NCI-H2171 treated with DMSO at 0.1 percent for 48 hours (cell line): Measurements from ENCODE around the gene CYP11A1.

Source experiments
- DNase-seq: peaks from one replicate; lab custom pipeline; 2025; lab: John Stamatoyannopoulos, UW

CYP11A1 gene

DNA sequence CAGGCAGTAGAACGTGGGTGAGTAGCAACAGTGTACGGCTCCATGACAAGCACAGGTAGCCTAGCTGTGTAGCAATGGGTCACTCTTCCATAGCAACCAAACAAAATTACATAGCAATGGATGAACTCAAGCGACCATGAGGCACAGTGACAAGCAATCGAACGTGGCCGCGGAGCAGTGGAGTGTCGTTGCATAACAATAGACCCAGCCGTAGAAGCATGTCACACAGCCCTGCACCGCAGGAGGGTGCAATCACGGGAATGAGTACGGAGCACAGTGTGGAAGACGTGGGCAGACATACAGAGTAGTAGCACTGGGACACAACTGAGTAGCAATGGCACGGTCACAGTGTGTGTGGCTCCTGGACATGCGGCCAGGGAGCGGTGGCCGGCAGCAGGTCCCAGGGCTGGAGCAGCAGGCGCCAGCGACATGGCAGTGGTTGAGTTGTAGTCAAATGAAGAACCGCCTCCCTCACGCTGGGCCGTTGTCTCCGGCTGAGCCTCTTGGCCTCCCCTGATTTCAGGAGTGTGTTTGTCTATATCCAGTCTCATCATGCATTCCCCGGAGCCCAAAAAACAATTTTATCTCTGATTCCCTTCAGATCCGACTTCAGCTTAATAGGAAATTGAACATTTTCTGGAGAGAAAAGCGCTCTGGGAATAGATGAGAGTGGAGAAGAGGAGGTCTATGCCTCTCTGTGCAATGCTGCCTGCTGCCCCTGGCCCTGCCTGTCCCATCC lies 67.2 kb downstream of the CYP11A1 start:
- no peak for DNase-seq

DNA sequence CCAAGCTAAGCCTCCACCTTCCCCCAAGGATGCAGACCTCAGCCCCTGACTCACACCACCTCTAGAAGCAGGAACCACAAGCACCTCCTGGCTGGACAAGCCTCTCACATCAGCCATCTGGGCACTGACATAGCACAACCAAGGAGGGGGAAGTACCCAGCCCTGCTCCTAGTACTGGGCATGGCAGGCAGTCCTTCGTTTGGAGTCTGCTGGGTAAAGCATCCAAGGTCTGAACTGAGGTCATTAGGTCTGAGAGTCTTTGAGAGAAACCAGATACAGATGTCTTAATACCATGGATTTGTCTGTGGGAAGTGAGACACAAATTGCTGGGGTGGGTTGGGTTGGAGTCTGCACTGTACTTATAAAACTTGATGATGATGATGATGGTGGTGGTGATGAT lies 69.6 kb downstream of the CYP11A1 start:
- DNase-seq: no peak

DNA sequence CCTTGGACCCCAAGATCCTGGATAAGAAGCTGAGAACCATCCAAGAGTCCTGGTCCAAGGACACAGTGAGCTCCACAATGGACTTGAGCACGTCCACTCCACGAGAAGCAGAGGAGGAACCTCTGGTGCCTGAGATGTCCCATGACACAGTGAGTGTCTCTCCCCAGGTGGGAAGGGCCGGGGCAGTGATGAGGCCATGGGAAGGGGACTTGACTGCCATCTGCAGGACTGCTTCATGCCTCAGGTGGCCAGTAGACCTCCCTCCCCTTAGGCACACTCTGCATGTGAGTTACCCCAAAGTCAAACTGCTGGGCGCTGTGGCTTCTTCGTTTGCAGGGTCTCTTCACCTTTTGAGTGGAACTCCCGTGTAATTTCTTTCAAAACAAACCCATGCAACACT lies 71.6 kb downstream of the CYP11A1 start:
- DNase-seq: no peak

DNA sequence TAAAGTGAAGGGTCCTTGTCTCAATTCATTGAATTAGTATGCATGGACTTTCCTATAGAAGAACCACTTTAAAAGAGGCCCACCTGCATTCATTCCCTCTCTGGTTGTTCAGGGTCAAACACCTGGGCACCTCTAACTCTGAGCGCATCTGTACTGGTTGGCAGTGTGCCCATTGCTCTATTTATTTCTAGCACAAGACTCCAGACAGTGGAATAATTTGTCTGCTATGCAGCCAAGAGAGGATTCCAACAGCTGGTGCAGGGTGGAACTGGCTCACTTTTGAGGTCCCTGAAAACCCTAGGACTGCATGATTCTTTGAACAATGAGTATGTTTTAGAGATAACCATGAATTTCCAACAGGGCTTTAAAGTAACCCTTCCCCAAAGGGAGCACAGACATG lies 73.4 kb downstream of the CYP11A1 start:
- DNase-seq: peak; percentile 95

DNA sequence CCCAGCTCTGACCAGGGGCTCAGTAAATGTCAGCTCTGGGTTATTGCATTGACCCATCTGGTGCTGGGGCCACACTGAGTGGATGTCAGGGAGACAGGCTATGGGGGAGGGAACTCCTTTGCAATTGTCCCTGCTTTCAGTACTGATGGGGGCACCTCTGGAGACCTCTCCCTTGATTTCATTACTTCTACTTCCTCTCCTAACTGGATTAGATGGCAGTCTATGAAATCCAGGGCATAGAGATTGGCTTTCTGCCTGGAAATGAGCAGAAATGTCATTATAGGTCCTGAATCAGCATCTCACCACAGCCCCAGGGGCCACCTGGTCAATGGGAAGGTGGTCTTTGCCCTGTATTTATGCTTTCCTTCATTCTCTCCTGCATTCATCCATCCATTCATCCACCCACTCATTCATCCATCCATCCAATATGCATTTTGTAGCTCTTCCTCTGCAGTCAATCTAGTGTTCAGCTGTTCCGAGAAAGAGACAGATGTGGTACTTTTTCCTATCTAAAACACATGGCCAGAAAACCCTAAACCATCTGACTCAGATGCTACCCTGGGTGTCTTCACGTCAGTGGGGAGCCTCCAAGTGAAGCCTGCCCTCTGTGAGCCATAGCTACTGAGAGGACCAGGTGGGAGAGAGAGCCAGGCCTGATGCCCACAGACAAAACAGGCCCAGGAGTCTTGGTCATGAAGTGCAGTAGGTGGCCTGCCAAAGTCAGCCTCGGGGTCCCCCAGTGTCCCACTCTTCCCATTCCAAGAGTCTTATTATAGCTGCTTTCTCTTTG lies 74.2 kb downstream of the CYP11A1 start:
- no peak for DNase-seq

DNA sequence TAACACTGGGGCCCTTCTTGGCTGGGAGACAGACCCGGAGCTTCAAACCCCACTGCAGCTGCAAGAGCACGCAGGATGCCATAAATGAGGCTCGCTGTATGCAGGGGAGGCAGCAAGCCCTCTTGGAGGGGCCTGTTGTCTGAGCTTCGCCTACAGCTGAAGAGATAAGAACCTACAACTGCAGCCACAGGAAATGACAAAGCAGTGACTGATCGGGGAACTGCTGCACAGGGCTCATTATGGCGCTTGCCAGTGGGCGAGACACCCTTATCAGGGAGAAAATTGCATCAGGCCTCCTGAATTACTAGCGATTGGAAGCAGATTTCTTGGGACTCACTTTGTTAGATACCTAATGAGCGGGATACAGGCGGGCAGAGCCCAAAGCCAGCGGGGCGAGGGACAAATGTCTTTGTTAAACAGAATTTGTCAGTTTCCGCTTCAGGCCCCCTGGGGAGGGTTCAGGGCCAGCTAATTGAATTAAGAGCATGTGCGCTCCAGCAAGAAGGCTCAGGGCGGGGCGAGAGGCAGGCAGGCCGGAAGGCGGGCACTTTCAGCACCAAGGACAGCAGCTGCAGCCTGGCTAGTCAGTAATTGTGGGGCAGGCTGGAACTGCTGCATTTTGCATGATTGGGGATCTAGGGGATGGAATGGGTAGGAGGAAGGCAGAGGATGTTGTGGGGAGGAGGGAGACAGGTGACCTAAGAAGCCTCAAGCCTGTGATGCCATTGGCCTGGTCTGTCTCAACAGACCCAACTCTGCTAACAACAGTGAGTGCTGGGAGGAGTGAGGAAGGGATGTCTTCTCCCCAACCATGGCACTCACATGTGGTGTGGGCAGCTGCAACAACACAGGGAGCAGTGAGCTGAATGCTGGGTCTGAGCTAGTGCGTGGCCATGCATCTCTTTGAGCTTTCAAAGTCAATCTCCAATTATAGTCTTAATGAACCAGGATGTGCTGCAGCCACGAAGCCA lies 76.1 kb downstream of the CYP11A1 start:
- DNase-seq: peak; percentile 61

DNA sequence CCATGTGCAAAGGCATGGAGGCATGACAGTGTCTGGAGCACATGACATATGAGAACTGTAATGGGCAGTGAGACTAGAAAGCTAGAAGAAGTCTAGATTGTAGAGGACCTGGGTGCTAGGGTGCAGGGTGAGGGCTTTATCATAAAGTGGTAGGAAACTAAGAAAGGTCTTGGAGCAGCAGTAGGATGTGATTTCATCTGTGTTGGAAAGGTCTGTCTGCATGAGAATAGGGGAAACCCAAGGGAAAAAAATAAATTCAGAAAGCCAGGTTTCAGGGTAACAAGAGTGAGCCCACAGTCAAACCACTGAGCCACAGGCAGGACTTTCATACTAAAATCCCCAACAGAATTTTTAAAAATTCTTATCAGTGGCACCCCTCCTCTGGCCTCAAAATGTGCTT lies 76.8 kb downstream of the CYP11A1 start:
- no peak for DNase-seq

DNA sequence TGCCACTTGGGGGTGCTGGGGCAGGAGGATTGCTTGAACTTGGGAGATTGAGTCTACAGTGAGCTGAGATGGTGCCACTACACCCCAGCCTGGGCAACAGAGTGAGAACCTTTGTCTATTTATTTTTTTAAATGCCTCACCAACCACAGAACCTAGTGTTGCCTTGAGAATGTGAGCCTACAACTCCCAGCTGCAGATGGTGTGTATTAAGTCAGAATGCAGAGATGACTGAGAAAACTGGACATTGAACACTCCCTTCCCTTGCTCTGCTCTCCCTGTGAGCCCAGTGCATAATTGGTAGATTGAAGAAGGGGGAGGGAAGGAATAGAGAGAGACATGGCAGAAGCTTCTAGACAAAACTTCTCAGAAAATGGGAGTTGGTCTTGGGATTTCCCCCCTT lies 77.8 kb downstream of the CYP11A1 start:
- DNase-seq: no peak
